PC-9 (cell line): Measurements from ENCODE around the gene LGALS1.

Experiments
- CTCF ChIP-seq: fragments of 200-600 bp; sonication (generic); conservative IDR thresholded peaks from 2 replicates; pipeline ENCODE4 v1.6.1; 2017; ENCODE audit warnings: mixed run types, antibody characterized with exemption, mild to moderate bottlenecking, moderate library complexity
- EZH2 ChIP-seq: fragments of 200-600 bp; sonication (generic); IDR thresholded peaks from 2 replicates; pipeline ENCODE4 v1.8.0; 2017; ENCODE audit warnings: antibody characterized with exemption, low read depth

- TF ChIP-seq CTCF: no peak
- no peak for TF ChIP-seq EZH2
Measured at GRCh38 chr22:37674951-37675929, at the start of gene LGALS1.
